Inflammatory macrophage treated with lipopolysaccharide for 4 hours (primary cell): ENCODE measurements around the gene IQCC.
A peak's percentile ranks its signal among the peaks of the same experiment; 100 is the strongest.
"Not testable (repeated sequence)": the region's sequence is repeated elsewhere in the genome, so short reads cannot be mapped to it uniquely, and the experiment has no call there.

ENCODE experiments used
- DNase-seq: peaks from one replicate; pipeline ENCODE4 v3.0.0-alpha.2; 2020

The IQCC gene

DNA sequence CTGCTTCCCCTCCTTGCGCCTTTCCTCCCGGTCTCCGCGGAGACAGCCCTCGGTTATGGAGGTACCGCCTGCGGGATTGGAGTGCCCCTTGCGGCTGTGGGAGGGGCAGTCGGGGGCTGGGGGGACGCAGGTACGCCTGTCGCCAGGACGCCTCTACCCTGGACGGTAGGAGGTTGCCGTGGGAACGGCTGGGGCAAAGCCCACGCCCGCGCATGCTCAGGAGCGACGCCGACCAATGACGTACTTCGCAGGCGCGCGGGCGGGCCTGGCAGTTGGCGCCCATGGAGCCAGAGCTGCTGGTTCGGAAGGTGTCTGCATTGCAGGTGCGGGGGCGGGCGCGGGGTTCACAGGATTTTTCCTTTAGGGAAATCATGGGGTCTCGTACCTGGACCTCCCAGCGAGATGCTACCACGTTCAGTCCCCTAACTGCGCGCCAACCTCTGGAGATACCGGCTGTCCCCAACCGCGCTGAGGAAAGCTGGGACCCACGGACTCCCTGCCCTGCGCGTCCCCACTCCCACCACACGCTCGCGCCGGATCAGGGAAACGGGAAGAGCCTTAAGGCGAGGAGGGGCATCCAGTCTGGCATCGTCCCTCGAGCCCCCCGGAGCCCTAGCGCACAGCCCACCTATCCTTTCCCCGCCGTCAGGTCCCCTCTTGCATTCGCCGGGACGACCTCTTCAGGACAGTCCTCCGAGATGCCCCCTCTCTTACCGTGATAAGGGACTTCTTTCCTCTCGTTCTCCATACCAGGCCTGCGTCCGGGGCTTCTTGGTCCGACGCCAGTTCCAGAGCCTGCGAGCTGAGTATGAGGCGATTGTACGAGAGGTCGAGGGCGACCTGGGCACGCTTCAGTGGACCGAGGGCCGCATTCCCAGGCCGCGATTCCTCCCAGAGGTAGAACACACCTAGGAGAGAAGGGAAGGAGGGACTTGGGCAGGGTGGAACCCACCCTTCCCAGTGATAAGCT is at the start of gene IQCC:
Gene IQCC, plus strand, starts transcription at position 271 of the 970 bp plus-strand sequence. Its CDS starts 11 bp downstream, at position 282.
- peak; percentile 82 for DNase-seq

DNA sequence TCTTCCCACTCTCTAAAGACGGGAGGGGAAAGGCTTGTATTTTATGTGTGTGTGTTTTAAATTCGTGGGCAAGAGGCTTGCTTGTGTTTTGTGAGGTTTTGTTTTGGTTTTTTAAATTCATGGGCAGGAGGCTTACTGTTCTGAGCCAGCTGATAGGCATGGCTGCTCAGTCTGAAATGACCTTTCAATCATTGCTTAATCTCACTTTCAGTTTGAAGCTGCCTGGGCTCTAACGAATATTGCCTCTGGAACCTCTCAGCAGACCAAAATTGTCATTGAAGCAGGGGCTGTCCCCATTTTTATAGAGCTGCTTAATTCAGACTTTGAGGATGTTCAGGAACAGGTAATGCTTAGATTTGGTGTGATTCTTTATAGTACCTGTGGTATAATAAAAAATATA is 46.3 kb upstream of the IQCC start:
- DNase-seq: no peak

DNA sequence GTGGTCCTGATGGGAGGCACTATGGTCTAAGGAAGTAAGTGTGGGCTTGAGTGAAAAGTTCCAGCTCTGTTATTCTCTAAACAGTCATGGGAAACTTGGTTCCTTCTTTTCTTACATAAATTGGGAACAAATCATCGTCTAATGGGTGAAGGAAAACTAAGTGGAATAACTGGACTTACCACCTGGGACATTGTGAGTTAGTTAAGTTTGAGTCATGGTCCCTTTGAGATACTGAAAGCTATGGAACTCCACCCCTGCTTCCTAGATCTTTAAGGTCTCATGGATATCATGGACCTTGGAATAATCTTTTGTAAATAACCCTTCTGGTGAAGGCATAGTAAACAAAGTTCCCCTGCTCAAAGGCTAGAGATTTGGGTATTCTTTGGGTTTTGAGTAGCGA is 42.1 kb upstream of the IQCC start:
- no peak for DNase-seq

DNA sequence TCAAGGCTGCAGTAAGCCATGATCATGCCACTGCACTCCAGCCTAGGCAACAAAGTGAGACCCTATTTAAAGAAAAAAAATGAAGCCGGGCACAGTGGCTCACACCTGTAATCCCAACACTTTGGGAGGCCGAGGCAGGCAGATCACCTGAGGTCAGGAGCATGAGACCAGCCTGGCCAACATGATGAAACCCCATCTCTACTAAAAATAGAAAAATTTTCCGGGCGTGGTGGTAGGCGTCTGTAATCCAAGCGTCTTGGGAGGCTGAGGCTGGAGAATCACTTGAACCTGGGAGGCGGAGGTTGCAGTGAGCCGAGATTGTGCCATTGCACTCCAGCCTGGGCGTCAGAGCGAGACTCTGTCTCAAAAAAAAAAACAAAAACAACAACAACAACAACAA is 39.8 kb upstream of the IQCC start:
- DNase-seq: not testable (repeated sequence)

DNA sequence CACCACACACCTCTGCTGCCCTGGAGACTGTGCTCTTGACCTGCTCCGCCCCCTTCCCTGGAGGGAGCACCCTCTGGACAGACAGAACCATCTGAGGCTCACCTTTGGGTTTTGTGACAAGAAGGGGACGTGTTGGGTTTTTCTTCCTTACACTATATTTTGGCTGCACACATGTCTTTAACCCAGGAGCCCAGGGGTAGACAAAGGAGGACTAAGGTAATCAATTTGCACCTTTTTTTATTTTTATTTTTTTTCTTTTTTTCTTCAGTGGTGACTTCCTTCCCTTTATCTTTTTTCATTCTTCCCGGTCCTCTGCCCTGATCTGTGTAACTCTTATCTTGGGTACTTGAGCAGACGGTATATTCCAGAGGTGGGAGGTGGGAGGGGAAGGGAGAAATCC is 34.5 kb upstream of the IQCC start:
- DNase-seq: no peak

DNA sequence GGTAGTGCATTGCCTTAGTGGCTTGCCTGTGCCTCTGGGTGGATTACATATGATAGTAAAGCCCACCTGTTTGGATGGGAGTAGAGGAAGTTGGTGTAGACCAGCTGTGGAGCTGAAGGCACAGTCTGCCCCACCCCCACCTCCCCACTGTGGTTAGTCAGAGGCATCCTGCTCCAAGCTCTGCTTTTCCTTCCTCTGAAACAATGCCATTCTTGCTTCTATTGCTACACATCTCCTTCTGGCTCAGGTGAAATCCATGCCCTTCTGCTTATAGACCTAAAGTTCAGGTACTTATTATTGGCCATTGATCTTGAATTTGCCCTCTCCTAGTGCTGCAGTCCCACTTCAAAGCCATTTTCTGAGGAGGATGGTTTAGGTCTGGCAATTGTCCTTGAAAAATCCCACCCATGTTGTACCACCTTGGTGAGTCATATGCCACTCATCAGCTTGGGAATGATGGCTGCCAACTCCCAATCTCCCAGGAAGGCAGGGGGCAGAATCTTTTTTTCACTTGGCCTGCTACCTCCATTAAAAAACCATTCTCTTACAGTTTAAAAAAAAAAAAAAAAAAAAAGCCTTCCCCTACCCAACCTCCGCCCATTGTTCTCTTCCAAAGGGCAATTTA is 32.7 kb upstream of the IQCC start:
- no peak for DNase-seq

DNA sequence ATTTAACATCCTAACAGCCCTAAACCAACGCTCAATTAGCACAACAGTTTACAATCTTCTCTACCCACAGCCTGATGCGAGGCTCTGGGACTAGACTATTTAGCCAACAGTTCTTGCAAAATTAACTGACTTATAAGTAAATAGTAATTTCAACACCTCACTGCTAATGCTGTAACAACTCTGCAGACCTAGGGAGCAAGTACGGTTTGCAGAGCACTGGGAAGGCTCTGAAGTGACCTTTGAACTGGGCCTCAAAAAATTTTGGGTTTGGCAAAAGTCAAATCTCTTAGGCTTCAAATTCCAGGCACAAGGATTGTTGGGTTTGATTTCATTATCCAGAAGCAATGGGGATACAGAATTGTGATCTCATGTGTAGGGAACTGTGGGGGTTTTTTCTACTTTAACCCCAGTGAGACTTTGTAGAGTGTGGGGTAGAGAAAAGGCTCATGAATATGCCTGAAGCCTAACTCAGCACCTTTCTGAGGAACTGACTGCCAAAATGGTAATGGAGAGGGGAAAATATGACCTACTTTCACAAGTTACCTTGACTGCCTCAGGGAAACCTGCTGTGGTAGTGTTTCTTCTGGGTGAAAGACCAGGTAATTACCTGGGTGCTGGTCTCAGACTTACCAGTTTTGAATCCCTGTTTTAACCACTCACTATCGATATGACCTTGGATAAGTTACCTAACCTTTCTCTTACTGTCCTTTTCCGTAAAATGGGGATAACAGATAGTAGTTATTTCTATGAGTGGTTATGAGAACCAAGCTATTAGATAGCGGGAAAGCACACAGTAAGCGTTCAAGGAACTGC is 26.9 kb upstream of the IQCC start:
- peak; percentile 78 for DNase-seq

DNA sequence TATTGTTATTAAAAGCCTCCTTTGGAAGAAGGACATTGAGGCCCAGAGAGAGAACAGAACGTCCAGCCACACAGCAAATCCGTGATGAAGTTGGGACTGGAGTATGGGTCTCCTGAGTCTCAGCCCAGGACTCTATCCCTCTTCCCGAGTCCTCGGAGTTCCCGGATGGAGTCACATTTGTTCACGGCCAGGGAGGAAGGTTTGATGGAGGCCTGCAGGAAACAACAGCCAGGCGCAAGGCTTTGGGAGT is 26.4 kb upstream of the IQCC start:
- DNase-seq: no peak

DNA sequence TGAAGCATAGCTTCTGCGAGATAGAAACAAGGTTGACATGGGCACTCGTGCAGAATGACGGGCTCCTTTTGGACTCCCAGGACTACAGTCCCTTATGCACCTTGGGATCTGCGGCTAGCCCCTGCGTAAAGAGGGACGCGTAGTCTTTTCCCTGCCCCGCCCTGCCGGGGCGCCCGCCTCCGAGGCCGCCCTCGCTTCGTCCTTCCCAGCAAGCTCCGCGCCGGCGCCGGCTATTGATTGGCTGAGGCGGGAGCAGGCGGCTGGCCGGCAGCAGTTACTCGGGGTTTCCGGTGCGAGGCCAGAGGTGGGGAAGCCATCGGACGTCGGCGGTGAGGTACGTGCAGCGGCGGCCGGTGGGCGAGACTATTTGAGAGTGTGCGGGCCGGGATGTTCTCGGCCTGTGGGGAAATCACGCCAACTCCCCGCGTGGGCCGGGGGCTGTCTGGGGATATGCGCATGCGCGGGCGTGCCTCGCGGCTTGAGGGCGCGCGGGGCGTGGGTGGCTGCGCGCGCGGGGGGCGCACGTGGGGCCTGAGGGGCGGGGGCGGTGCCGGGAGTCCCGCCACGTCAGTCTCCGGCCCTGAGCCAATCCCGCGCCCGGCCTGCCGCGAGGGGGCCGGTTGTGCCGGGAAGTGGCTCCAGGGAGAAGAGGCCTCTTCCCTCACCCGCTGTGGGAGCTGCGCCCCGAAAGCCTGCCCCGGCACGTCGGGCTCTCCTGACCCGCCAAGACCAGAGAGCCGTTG is 25.9 kb upstream of the IQCC start, which contains the start of gene TXLNA:
Gene TXLNA, plus strand, starts transcription at position 233 of the 743 bp plus-strand sequence. CDS start 671 bp downstream, outside the sequence.
- peak; percentile 92 for DNase-seq

DNA sequence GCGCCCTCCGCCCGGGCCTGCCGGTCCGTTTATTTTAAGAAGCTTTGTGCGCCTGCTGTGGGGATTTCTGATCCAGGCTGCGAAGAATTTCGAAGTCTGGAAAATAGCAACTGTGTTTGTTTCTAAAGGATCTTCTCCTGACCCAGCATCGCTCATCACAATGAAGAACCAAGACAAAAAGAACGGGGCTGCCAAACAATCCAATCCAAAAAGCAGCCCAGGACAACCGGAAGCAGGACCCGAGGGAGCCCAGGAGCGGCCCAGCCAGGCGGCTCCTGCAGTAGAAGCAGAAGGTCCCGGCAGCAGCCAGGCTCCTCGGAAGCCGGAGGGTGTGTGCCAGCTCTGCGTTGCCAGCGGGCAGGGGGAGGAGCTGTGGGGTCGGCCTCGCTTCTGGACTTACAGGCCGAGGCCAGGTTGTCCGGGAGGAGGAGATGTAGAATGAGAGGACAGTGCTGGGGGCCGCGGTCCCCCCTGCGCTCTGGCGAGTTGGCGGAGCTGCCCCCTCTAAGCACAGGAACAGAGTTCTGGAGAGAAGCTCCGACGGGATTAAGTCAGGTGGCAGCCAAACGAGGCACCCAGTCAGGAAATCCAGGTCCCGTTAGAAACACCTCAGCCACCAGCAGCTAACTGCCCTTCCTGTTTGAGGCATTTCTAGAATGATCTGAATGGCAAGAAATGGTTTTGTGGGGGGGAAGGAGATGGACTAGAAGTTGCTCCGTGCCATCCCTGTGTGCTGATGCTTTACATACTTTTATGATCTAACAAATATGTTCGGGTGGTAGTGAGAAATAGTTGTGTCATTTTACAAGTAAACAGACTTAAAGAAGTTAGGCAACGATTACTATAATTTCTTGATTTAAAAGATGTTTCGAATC is 25.0 kb upstream of the IQCC start:
- peak; percentile 53 for DNase-seq

DNA sequence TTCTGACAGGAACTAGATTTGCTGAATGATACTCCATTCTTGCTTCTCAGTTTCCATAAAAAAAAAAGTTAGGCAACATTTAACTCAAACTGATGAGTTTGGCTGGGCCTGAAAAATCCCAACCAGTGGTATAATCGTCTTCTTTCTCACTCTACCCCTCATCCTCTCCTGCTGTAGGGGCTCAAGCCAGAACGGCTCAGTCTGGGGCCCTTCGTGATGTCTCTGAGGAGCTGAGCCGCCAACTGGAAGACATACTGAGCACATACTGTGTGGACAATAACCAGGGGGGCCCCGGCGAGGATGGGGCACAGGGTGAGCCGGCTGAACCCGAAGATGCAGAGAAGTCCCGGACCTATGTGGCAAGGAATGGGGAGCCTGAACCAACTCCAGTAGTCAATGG is 24.4 kb upstream of the IQCC start:
- DNase-seq: no peak

DNA sequence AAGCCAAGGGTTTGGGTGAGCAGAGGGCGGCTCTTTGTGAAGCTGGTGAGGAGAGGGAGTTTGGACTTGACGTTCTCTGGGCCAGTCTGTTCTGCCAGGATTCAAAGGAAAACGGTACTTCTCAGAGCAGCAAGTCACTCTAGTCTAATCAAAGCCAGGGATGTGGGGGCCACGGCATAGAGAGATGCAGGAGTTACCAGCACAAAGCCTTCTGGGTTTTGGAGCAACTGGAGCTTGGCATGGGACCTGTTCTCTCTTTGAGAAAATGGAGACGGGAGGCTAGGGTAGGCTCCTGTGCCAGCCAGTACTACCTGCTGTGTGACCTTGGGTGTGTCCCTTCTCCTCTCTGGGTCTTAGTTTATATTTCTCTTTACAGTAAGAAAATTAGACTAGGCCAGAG is 23.9 kb upstream of the IQCC start:
- DNase-seq: no peak

DNA sequence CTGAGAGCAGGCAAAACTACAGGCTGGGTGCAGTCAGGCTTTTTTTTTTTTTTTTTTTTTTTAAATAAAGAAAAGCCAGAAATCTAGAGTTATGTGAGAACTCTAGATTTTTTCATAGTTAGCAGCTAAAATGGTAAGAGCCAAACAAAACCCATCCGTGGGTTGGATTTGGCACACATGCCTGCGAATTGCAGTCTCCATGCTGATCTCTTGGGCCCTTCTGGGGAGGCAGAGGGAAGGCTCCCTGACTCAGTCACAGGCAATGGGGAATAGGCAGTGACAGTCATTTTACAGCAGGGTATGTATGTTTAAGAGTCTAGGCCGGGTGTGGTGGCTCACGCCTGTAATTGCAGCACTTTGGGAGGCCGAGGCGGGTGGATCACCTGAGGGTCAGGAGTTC is 23.4 kb upstream of the IQCC start:
- DNase-seq: no peak

DNA sequence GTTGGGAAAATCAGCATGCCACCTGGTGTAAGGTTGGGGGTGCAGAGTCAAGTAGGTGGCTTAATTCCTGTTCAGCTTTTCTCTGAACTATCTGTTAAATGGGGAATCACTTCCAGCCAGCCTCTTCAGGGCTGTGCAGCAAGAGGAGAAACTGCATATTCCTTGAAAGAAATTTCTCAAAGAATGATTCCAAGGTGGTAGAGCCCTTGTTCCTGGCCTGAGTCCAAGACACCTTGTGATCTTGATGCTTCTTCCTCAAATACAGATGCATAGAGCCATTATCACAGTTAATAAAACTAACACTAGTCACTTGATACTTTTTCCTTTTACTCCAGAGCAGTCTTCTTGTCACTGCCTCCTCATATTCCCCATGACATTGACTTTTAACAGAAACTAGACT is 20.8 kb upstream of the IQCC start:
- peak; percentile 3 for DNase-seq

DNA sequence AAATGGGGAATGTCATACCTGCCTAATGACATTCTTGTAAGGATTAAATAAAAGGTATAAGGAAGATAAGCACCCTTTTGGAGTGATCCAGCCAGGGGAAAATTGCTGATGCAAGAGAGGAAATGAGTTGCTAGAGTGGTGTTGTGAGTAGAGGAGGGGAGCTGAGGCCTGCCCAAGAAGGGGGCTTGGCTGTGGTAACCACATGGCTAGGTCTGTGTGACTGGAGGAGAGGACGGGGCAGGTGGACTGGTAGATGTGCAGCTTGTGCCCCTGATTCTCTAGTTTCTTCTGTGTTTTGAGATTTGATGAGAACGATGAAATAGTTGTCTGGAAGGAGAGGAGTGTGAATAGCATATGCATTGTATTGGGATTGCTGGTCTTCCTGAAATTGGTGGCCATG is 19.4 kb upstream of the IQCC start:
- no peak for DNase-seq

DNA sequence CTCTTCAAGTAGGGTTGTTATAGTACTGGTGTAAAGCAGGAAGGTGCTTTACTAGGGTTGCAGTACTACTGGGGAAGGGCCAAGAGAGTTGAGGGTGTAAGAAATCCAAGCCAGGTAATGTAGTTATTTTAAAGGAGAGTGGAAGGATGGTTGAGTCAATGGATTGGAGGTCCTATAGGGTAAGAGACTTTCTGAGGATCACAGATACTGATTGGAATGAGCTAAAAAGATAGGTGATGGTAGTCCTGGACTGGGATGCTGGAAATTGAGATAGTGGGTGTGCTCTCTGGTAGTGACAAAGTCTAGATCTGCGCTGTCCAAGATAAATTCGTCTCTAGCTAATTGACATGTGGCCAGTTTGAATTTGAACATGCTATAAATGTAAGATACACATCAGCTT is 19.0 kb upstream of the IQCC start:
- DNase-seq: no peak

DNA sequence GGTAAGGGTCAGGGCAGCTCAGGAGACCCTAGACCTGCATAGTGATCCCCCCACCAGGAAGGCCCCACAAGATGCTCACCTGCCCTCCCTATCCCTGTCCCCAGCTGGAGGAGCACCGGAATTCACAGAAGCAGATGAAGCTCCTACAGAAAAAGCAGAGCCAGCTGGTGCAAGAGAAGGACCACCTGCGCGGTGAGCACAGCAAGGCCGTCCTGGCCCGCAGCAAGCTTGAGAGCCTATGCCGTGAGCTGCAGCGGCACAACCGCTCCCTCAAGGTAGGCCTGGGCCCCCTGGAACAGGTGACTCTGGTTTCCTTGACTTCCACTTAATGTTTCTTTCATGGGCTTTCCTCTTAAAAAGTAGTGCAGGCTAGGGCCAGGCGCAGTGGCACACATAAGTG is 17.6 kb upstream of the IQCC start:
- DNase-seq: no peak

DNA sequence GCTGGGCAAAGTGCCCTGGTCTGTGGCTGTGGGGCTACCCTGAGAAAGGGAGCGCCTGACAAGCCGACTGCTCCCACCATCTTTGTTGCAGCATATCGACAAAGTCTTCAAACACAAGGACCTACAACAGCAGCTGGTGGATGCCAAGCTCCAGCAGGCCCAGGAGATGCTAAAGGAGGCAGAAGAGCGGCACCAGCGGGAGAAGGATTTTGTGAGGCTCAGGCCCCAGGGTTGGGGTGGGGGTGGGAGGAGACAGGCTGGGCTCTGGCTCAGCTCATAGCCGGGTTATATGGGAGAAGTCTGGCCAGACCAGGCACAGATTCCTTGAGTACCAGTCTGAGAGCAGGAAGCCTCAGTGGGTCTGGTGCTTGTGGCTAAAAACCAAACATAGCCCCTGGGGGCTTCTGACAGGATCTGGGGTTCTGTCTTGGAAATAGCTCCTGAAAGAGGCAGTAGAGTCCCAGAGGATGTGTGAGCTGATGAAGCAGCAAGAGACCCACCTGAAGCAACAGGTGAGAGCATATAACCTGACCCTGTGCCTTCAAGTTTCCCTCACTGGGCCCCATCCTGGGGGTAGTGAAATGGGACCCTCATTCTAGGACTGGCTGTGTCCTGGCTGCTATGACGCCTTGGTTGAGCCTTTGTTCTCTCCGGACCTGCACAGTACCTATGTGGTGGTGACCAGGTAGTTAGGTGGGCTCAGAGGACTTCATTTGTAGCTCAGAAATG is 13.1 kb upstream of the IQCC start:
- DNase-seq: no peak

DNA sequence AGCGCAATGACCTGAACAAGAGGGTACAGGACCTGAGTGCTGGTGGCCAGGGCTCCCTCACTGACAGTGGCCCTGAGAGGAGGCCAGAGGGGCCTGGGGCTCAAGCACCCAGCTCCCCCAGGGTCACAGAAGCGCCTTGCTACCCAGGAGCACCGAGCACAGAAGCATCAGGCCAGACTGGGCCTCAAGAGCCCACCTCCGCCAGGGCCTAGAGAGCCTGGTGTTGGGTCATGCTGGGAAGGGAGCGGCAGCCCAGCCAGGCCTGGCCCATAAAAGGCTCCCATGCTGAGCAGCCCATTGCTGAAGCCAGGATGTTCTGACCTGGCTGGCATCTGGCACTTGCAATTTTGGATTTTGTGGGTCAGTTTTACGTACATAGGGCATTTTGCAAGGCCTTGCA is 10.5 kb upstream of the IQCC start:
- no peak for DNase-seq

DNA sequence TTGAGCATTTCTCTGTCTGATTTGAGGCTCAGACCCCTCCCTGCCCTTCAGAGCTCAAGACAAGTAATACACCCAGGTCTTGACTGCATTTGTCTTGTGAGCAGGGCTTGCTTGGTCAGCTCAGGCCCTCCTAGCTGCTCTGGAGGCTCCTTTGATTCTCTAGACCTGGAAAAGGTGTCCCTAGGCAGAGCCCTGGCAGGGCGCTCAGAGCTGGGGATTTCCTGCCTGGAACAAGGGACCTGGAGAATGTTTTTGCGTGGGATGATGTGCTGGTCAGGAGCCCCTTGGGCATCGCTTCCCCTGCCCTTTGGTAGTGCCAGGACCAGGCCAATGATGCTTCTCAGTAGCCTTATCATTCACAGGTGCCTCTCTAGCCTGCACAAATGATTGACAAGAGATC is 9.9 kb upstream of the IQCC start:
- no peak for DNase-seq
